DND-41 (cell line): ENCODE results near the gene KLF15.

Experiments used
- ATAC-seq: fragments of 200-7000 bp; cut with Tn5 transposase; 3 replicates; pipeline ENCODE4 v1.9.1; 2021; ENCODE audit warnings: low read depth; ENCODE audit not compliant: insufficient read depth
- DNase-seq: peaks from one replicate; pipeline ENCODE4 v3.0.0-alpha.2; 2020
- H2AFZ ChIP-seq: 2 replicates; pipeline ENCODE4 v1.6.0; 2012; ENCODE audit warnings: low read depth, low read length
- H3K27ac ChIP-seq: 2 replicates; pipeline ENCODE4 v1.5.1; 2012; ENCODE audit warnings: low read length, inconsistent platforms
- H3K27me3 ChIP-seq: fragments of 200-600 bp; sonication (generic); 2 replicates; pipeline ENCODE4 v1.6.0; 2012; ENCODE audit warnings: low read length, mild to moderate bottlenecking, inconsistent platforms; ENCODE audit not compliant: insufficient read depth, poor library complexity
- H3K36me3 ChIP-seq: 2 replicates; pipeline ENCODE4 v1.5.1; 2012; ENCODE audit warnings: low read length, inconsistent platforms; ENCODE audit not compliant: insufficient read depth
- H3K4me1 ChIP-seq: 2 replicates; pipeline ENCODE4 v1.5.1; 2012; ENCODE audit warnings: mild to moderate bottlenecking, low read length; ENCODE audit not compliant: insufficient read depth
- H3K4me2 ChIP-seq: 2 replicates; pipeline ENCODE4 v1.6.0; 2012; ENCODE audit warnings: mild to moderate bottlenecking, moderate library complexity, low read length, inconsistent platforms; ENCODE audit not compliant: insufficient read depth
- H3K4me3 ChIP-seq, 2 experiments: fragments of 200-600 bp in 1 of 2; shearing (Covaris generic) in 1 of 2; 2 replicates each; pipeline ENCODE4 v1.5.1; 2012 to 2016; ENCODE audit warnings: inconsistent platforms in 2 of 2, low read length in 2 of 2, mild to moderate bottlenecking in 2 of 2, low read depth in 1 of 2, moderate library complexity in 1 of 2
- H3K79me2 ChIP-seq: 2 replicates; pipeline ENCODE4 v1.6.0; 2012; ENCODE audit warnings: low read length, inconsistent platforms; ENCODE audit not compliant: insufficient read depth
- H3K9ac ChIP-seq: 2 replicates; pipeline ENCODE4 v1.6.0; 2012; ENCODE audit warnings: low read depth, mild to moderate bottlenecking, inconsistent platforms, low read length, moderate library complexity
- H3K9me3 ChIP-seq: 2 replicates; pipeline ENCODE4 v1.5.1; 2012; ENCODE audit warnings: low read length, moderate library complexity, mild to moderate bottlenecking, inconsistent platforms; ENCODE audit not compliant: insufficient read depth, severe bottlenecking
- H4K20me1 ChIP-seq: 2 replicates; pipeline ENCODE4 v1.6.0; 2012; ENCODE audit warnings: low read length; ENCODE audit not compliant: insufficient read depth
- EZH2 ChIP-seq: IDR thresholded peaks from 3 replicates; pipeline ENCODE4 v1.6.1; 2012; ENCODE audit warnings: borderline replicate concordance, low read depth, mild to moderate bottlenecking, moderate library complexity, low read length, inconsistent platforms; ENCODE audit not compliant: severe bottlenecking
- TF ChIP-seq, protein P1 (sequence below): IDR thresholded peaks from 2 replicates; pipeline ENCODE4 v1.5.1; 2012; ENCODE audit warnings: borderline replicate concordance, low read length, moderate library complexity, mild to moderate bottlenecking; ENCODE audit not compliant: poor library complexity, severe bottlenecking; ENCODE audit errors: extremely low read depth

The KLF15 gene

DNA sequence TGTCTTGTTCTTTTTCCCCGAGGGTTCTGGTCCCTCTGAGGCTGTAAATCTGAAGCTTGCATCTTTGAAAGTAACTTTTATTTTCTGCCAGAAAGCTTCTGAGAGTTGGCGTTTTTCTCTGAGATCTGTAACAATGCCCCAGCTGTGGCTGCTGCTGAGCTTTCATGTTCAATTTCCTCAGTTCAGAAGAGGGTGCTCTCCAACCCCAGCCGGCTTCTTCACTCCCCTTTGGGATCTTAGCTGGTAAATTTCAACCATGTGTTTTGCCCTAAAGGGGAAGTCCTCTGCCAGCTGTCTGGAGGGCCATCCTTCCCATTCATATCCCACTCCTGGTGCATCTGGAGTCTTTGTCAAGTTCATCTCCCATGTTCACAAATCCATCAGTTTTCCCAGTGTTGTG is 19.2 kb upstream of the KLF15 start:
- no peaks in the 10 kb centered on the region for H3K4me1 ChIP-seq
- no peak for DNase-seq
- no peaks in the 10 kb centered on the region for H3K9me3 ChIP-seq
- no peaks in the 10 kb centered on the region for H3K79me2 ChIP-seq
- H3K36me3 ChIP-seq, result no peaks in the 10 kb centered on the region
- TF ChIP-seq EZH2, result no peak
- TF ChIP-seq, protein P1, sequence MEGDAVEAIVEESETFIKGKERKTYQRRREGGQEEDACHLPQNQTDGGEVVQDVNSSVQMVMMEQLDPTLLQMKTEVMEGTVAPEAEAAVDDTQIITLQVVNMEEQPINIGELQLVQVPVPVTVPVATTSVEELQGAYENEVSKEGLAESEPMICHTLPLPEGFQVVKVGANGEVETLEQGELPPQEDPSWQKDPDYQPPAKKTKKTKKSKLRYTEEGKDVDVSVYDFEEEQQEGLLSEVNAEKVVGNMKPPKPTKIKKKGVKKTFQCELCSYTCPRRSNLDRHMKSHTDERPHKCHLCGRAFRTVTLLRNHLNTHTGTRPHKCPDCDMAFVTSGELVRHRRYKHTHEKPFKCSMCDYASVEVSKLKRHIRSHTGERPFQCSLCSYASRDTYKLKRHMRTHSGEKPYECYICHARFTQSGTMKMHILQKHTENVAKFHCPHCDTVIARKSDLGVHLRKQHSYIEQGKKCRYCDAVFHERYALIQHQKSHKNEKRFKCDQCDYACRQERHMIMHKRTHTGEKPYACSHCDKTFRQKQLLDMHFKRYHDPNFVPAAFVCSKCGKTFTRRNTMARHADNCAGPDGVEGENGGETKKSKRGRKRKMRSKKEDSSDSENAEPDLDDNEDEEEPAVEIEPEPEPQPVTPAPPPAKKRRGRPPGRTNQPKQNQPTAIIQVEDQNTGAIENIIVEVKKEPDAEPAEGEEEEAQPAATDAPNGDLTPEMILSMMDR, result no peak
- H4K20me1 ChIP-seq, result peaks cover 5% of the 10 kb centered on the region; the same call in 1 of the 2 replicates
- no peak overlapping the region for H3K4me2 ChIP-seq
- no peaks in the 10 kb centered on the region for H3K27me3 ChIP-seq
- no peak overlapping the region for H3K9ac ChIP-seq
- no peak overlapping the region for H2AFZ ChIP-seq
- H3K4me3 ChIP-seq, result no peak overlapping the region
- H3K27ac ChIP-seq, result no peak overlapping the region
- no peak for ATAC-seq

- Histone ChIP-seq H3K27me3 (no peaks in the 10 kb centered on the region), H3K9me3 (no peaks in the 10 kb centered on the region), H2AFZ (no peak overlapping the region), H3K4me2 (no peak overlapping the region), H3K4me1 (no peaks in the 10 kb centered on the region), H3K4me3 (no peak overlapping the region), H3K27ac (no peak overlapping the region), H4K20me1 (peaks cover 5% of the 10 kb centered on the region; the same call in 1 of the 2 replicates), H3K36me3 (no peaks in the 10 kb centered on the region), H3K79me2 (no peaks in the 10 kb centered on the region), H3K9ac (no peak overlapping the region)
- no peak for ATAC-seq
- DNase-seq, result no peak
- no peak for TF ChIP-seq EZH2
- TF ChIP-seq, protein P1, result no peak
Measured at GRCh38 chr3:126375835-126376331, 18.7 kb upstream of the KLF15 start.

- Histone ChIP-seq H3K36me3 (no peaks in the 10 kb centered on the region), H2AFZ (no peak overlapping the region), H3K9ac (no peak overlapping the region), H3K4me1 (no peaks in the 10 kb centered on the region), H3K4me3 (no peak overlapping the region), H3K27ac (no peak overlapping the region), H3K79me2 (no peaks in the 10 kb centered on the region), H3K27me3 (no peaks in the 10 kb centered on the region), H4K20me1 (peaks cover 5% of the 10 kb centered on the region; the same call in 1 of the 2 replicates), H3K4me2 (no peak overlapping the region), H3K9me3 (no peaks in the 10 kb centered on the region)
- TF ChIP-seq, protein P1, result no peak
- TF ChIP-seq EZH2, result no peak
- ATAC-seq (no peak), DNase-seq (no peak)
Measured at GRCh38 chr3:126373682-126374601, 16.7 kb upstream of the KLF15 start.
